NCI-H2107 (cell line): ENCODE data around the gene SIRT3.
A peak's percentile ranks its signal among the peaks of the same experiment; 100 is the strongest.

Experiments used
- DNase-seq: peaks from one replicate; lab custom pipeline; 2025; lab: John Stamatoyannopoulos, UW

SIRT3 gene

DNA sequence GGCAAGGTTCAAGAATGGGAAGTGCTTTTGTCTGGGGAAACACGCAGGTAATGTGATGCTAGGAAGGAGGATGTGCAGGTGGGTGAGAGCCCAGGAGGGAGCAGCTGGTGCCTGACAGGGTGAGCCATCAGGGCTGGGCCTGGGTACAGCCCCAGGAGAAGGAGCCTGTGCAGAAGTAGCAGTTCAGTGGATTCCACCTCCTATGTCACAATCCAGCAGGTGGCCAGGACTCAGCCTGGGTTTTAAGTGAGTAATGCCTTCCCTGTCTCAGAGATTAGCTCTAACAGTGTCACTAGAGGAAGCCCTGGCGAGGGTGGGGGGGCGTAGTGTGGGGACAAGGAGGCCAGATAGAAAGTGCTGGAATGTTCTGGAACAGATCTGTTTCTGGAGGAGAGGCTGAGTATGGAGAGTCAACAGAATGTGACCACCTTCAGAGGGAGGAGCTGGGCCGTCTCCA, 20.5 kb downstream of the SIRT3 start:
- DNase-seq = peak; percentile 14

DNA sequence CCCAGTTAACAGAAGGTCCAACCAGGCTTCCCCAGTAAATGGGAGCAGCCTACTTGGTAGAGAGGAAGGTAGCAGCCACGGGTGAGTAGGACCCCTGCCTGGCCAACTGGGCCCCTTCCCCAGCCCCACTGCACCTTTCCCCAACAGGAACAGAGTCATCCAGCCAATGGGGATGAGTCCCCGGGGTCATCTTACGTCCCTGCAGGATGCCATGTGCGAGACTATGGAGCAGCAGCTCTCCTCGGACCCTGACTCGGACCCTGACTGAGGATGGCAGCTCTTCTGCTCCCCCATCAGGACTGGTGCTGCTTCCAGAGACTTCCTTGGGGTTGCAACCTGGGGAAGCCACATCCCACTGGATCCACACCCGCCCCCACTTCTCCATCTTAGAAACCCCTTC, 22.1 kb downstream of the SIRT3 start:
- DNase-seq = no peak

DNA sequence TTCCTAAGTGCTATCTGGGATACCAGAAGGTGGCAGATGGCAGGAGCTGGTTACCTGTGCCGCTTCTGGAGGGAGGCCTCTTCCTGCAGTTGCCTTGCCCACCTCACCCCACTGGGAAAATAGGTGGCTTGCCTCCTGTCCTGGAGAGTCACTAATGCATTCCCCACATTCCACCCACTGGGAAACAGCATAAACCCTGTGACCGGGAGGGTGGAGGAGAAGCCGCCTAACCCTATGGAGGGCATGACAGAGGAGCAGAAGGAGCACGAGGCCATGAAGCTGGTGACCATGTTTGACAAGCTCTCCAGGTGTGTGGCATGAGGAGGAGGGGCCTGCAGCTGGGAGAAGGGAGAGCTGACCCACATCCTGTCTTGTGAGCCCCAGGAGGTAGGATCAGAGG, 23.0 kb downstream of the SIRT3 start:
- no peak for DNase-seq

DNA sequence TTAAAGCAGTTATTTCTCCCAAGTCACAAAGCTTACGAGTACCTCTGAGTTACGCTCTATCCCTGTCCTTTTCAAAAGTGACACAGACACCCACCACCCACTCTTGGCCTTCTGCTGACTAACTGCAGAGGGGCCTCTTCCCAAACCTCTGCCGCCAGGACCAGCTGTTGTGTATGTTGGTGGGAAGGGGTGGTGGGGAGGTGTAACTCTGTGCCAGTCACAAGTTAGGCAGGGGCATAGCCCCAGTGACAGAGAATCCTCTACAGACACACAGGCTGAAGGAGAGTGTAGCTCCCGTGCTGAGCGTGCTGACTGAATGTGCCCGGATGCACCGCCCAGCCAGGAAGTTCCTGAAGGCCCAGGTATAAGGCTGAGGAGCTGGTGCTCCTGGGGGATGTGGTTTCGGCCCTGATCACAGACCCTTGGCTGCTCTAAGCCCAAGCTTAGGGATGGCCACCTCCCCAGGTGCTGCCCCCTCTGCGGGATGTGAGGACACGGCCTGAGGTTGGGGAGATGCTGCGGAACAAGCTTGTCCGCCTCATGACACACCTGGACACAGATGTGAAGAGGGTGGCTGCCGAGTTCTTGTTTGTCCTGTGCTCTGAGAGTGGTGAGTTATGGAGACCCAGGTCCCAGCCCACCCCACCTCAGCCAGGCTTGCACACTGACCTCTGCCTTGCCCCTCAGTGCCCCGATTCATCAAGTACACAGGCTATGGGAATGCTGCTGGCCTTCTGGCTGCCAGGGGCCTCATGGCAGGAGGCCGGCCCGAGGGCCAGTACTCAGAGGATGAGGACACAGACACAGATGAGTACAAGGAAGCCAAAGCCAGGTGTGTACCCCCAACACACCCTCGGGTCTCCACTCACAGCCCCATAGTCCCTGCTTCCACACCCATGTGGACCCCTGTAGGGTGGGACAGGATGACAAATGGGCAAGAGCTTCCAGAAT, 23.7 kb downstream of the SIRT3 start:
- DNase-seq = no peak

DNA sequence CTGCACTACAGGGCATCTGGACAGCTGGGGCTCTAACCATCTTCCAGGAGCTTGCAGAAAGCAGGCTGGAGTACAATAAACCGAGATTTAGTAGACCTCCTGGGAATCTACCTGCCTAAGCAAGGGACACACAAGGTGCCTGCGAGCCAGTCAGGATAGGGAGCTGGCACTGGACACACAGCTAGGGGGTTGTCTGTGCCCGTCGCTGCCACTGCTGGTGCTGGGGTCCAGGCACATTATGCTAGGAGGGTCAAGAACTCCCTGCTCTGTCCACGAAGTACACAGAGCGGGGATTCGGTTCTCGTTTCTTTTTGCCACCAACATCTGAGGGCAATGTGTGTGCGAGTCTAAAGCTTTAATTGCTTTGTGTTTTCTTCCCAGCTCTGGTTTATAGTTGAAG, 24.4 kb downstream of the SIRT3 start:
- DNase-seq = no peak

DNA sequence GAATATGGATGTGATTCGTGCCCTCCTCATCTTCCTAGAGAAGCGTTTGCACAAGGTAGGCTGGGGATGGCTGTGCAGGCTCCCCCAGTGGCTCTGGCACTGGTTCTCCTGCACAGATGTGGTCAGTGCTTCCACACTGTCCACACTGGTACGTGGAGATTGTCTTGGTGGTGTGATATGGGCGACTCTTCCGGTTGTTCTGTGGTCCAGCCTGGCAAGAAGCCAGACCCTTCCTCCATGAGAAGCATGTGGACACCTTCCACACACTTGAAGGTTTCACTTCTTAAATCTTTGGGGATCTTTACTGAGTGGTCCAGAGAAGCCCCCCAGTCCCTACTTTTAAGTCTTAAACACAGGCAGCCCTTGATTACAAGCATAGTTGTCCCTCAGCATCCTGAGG, 24.8 kb downstream of the SIRT3 start:
- DNase-seq = no peak

DNA sequence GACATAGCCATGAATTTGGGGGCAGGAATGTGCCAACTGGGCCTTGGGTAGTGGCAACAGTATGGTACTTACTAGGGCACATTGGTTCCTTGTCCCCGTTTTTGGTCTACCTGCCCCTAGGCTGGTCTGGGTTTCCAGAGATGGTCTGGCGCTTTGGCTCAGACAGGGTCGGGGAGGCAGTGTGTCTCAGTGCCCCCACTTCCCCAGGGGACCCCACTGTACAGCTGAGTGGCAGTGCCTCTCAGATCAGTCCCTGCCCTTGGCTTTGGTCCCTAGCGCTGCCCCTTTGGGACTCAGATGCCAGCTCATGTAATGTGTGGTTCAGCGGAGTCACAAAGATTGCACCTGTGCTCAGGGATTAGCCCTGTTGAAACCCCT, 25.4 kb downstream of the SIRT3 start:
- no peak for DNase-seq

DNA sequence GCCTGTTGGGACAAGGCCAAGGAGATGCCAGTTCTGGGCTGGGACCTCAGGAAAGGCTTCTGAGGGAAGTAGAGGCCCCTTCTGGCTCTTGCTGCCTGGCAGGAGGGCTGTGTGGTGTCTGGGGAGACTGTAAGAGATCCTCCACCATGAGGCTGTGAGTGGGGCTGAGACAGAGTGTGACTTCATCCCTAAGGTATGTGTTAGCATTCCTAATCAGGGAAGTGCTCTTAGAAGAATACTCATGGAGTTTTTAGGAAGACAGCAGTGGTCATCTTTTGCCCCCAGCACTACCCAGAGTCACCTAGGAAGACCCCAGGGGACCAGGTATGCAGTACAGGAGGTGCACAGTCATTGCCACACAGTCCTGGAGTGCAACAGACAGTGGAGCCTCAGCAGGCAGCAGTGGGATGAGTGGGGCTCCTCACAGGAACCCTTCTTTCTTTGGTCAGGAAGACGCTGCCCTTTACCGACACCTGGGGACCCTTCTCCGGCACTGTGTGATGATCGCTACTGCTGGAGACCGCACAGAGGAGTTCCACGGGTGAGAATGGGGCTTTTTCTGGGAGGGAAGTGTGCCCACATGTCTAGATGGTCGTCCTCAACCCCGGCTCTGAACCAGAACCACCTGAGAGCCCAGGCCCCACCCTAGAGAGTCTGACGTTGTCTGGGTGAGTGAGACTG, 25.9 kb downstream of the SIRT3 start:
- no peak for DNase-seq

DNA sequence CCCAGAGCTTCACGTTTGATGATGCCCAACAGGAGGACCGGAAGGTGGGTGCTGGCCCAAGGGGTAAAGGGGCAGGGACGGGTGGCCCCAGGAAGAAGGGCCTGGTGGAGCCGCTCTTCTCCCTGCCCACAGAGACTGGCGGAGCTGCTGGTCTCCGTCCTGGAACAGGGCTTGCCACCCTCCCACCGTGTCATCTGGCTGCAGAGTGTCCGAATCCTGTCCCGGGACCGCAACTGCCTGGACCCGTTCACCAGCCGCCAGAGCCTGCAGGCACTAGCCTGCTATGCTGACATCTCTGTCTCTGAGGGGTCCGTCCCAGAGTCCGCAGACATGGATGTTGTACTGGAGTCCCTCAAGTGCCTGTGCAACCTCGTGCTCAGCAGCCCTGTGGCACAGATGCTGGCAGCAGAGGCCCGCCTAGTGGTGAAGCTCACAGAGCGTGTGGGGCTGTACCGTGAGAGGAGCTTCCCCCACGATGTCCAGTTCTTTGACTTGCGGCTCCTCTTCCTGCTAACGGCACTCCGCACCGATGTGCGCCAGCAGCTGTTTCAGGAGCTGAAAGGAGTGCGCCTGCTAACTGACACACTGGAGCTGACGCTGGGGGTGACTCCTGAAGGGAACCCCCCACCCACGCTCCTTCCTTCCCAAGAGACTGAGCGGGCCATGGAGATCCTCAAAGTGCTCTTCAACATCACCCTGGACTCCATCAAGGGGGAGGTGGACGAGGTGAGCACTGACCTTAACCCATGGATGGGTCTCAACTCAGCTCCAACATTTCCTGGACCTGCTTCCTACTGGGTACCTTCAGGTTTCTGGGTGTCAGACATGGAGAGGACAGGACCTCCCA, 26.6 kb downstream of the SIRT3 start:
- DNase-seq = no peak

DNA sequence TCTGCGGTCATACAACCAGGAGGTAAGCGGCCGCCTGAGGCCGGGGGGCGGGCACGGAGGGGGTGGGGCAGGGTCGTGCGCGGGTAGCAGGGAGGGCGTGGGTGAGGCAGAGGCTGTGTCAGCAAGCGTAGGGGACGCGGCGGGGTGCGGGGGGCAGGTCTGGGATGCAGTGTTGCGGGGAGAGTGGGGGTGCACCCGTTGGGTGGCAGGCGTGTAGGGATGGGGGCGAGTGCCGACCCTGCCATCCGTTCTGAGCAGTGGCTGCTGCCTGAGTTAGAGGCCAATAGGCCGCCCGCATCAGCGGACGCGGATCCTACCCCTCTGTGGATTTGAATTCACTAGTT, 27.3 kb downstream of the SIRT3 start:
- DNase-seq = no peak

DNA sequence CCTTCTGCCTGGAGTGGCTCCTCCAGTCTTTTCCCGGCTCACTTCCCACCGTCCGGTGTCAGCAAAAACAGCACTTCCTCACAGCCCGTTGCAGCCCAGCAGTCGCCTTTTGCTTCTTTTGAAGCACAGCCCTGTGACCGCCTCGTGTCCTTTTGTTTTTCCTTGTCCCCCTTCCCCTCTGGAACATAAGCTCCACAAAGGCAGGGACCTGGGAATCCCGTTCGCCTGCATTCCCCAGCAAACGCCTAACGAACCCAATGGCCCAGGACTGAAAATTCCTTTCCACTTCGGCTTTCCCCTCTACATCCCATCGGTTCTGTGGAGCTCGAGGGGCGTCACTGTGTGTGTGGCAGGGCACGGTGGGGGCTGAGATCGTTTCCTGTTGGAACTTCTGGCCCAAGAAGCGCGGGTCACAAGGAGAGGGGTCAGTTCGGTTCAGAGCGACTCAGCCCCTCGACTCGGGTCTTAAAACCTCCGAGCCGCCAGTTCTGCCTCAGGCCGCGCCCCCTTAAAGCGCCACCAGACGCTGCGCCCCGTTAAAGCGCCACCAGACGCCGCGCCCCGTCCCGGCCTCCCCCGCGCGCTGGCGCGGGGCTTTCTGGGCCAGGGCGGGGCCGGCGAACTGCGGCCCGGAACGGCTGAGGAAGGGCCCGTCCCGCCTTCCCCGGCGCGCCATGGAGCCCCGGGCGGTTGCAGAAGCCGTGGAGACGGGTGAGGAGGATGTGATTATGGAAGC, 27.8 kb downstream of the SIRT3 start:
- peak; percentile 60 for DNase-seq

DNA sequence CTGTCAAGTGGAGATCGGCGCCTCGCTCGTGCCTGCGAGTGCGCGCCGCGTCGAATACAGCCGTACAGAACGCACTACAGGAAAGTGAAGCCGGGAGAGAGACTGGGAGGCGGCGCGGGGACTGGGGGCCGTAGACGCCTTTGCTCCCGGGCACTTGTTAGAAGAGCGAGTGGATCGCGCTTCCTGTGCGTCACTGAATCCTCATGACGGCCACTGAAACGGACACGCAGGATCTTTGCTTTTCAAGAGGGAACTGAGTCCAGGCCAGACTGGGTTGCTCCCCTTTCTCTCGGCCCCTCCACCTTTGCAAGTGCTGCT, 28.3 kb downstream of the SIRT3 start:
- no peak for DNase-seq

DNA sequence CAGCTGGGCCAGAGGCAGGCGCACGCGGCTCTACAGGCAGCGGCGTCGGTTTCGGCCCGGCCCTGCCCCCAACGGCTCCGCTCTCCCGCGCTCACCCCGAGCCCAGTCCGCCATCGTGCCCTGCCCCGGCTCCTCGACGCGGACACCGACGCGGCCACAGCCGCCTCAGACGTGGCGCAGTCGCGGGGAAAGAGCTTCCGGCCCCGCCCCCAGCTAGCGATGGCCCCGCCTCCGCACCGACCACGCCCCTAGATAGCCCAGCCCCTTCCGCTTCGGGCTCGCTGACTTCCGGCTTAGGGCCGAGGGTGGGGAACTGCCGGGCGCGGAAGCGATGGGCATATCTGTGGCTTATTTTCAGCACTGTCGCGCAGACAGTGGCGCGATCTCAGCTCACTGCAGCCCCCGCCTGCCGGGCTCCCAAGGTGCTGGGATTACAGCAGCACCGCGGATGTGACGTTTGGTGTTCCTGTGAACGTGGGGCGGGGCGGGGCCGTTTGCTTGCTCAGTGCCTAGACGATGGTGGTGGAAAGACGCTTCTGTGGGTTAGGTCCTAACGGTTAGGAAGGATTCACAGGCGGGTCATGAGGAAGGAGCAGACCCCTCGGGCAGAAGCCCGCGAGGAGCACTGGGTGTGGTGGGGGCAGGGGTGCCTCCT, 28.8 kb downstream of the SIRT3 start, which contains the start of the genes BET1L and RIC8A:
BET1L (minus strand) TSS at position 192 of the 655 bp plus-strand sequence; CDS start at position 114, 78 bp downstream.
RIC8A (plus strand) TSS at position 501 of the 655 bp plus-strand sequence. CDS start 1,147 bp downstream, outside the sequence.
- peak; percentile 88 for DNase-seq

DNA sequence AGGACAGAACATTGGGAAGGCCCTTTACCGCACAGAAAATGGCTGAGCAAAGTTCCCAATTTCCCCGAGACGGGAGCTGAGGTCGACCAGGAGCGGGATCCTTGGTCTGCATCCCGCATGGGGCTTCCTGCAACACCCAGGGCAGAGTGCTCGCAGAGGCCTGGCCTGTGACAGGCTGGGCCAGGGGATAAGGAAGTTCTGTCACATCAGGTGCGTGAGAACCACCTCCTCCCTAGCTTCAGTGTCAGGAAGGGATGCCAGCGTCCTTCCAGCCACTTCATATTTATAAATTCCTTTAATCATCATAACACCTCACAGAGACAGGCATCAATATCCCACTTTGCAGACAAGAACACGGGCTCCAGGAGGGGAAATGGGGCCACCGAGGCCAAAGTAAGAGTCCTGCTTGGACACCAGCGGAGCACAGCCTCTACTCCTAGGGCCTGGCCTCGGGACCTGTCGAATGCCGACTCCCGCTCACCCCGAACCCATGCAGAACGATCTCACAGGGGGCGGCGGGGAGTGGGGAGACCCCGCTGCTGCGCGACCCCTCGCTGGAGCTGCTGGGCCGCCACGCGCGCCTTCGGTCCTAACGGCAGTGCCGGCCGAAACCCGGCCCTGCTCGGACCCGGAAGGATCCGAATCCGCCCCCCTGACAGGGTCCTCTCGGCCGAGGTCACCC, 29.5 kb downstream of the SIRT3 start:
- DNase-seq = no peak

DNA sequence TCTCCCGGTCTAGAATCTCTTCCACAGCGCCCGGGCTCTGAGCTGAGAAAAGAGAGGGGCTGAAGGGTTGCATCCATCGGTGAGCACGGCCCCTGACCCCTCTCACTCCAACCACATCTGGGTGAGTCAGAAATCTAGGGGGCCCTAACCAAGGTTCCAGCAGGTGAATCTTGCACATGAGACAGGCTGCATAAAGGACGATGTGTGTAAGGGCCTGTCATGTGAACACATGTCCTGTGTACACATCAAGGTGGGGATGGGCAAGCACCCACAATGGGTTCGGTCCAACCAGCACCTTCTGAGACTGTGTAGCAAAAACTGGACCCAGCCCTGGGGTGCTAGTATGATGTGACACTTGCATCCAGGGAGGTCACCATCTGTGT, 30.1 kb downstream of the SIRT3 start:
- DNase-seq = no peak

DNA sequence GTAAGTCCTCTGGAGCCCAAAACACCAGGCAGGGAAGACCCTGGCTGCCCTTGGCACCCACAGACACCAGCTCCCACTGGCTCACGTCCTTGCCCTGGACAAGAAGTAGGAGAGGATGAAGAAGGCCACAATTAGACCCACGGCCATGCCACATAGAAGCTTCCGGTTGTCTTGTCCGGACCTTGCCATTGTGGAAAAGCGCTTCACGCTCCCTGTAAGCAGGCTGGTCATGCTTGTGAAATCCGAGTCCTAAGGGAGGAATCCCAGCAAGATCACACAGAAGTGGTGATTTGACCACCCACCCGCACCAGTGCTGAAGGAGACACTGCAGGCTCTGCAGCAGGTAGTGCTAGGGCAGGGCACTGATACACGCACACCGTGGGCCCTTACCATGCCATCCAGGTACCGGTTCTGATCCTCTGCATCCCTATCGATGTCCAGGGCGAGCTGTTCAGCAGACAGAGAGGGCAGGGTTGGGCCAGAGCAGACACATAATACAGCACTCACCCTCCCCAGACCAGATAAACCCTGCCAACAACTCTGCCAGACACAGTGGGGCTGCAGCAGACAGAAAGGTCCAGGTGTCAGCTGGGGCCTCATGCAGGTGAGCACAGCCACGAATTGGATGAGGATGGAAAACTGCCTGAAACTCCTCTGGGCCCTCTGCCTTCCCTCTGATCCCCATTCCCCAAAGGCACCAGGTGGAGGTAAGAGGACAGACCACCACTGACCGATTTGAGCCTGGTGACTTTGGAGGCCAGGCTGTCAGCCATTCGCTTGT, 30.7 kb downstream of the SIRT3 start:
- no peak for DNase-seq

DNA sequence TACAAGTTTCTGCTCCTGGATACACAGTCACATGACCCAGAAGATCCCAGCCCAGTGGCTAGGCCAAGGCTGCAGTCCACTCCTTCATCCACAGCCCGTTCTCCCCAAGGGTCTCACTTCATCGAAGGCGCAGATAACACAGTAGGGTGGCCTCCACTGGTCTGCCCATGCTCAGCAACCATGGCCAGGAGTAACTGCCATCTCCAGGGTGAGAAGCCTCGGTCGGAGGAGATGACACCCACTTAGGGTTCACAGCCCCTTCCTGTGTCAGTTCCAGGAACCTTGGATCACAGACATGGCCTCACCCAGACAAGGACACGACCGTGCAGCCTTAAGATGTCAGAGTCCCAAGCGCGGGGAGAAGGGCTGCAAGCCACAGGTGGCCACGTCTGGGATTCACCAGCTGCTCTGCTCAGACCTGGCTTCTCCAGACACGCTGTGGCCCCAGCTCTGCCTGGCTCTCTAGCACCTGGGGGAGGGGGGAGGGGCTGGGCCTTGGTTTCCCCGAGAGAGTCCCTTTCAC, 31.5 kb downstream of the SIRT3 start:
- no peak for DNase-seq

DNA sequence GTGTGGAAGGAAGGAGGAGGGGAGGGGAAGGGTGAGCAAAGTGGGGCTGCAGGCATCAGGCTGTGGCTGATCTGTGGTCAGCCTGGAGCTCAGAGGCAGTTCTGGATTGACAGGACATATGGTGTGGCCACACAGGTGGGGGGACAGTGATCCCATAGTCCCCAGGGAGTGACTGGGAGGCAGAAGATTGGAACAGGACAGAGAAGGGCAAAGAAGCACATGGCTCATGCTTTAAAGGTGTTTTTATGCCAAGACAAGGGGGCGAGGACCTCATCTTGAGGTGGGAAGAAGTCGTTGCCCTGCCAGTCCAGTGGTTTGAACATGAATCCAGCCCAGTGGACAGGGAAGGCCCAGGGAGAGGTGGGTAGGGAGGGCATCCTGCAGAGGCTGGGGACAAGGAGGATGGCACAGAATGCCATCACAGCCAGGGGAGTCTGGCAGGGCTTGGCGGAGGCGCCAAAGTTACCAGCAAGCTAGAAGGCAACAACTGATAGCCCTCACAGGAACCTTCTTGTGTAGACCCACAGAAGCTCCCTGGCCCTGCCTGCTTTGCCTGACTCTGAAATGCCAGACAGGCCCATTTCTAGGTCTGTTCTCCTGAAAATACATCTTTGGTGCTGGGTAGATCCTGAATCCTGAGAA, 32.1 kb downstream of the SIRT3 start:
- no peak for DNase-seq
